Femur (tissue), 1 donor: ENCODE data around the gene CHMP4B.
A peak's percentile ranks its signal among the peaks of the same experiment; 100 is the strongest.

Source experiments
- DNase-seq: peaks from one replicate; pipeline ENCODE4 v3.0.0-alpha.2; 2017

CHMP4B gene

GRCh38 chr20:33841436-33841799 lies 30.3 kb downstream of the CHMP4B start:
- no peak for DNase-seq

- no peak for DNase-seq
These were observed 31.2 kb downstream of the CHMP4B start for GRCh38 chr20:33842346-33842745.

GRCh38 chr20:33843050-33843449 lies 31.9 kb downstream of the CHMP4B start:
- no peak for DNase-seq

- DNase-seq, result no peak
These were observed 32.7 kb downstream of the CHMP4B start for GRCh38 chr20:33843854-33844253.

- DNase-seq, result peak; percentile 59
These were observed 35.3 kb downstream of the CHMP4B start for GRCh38 chr20:33846291-33846935.

- DNase-seq, result no peak
These were observed 35.9 kb downstream of the CHMP4B start for GRCh38 chr20:33847006-33847405.

- no peak for DNase-seq
These were observed 37.2 kb downstream of the CHMP4B start for GRCh38 chr20:33848391-33848790.

- DNase-seq, result no peak
These were observed 39.0 kb downstream of the CHMP4B start for GRCh38 chr20:33850159-33850558.

GRCh38 chr20:33851842-33852466 lies 40.8 kb downstream of the CHMP4B start:
- DNase-seq, result no peak

- no peak for DNase-seq
These were observed 41.7 kb downstream of the CHMP4B start for GRCh38 chr20:33852626-33853506.

GRCh38 chr20:33853507-33853813 lies 42.3 kb downstream of the CHMP4B start:
- no peak for DNase-seq

- DNase-seq, result no peak
These were observed 46.8 kb downstream of the CHMP4B start for GRCh38 chr20:33857722-33858563.

GRCh38 chr20:33858666-33859065 lies 47.5 kb downstream of the CHMP4B start:
- DNase-seq, result no peak

- no peak for DNase-seq
These were observed 48.1 kb downstream of the CHMP4B start for GRCh38 chr20:33859157-33859695.

GRCh38 chr20:33859751-33860150 lies 48.6 kb downstream of the CHMP4B start:
- no peak for DNase-seq

- no peak for DNase-seq
These were observed 50.3 kb downstream of the CHMP4B start for GRCh38 chr20:33861458-33861857.

- DNase-seq, result peak; percentile 85
These were observed 51.7 kb downstream of the CHMP4B start for GRCh38 chr20:33862709-33863403.

- no peak for DNase-seq
These were observed 52.5 kb downstream of the CHMP4B start for GRCh38 chr20:33863440-33864323.

- no peak for DNase-seq
These were observed 53.3 kb downstream of the CHMP4B start for GRCh38 chr20:33864324-33864963.

- no peak for DNase-seq
These were observed 54.7 kb downstream of the CHMP4B start for GRCh38 chr20:33865761-33866370.
